Endodermal cell (in vitro differentiated cells): ENCODE measurements around the gene BPIFA3. TPM values are rescaled to one million over a fixed set of nuclear protein-coding genes. Genes with fewer than 3 reads are reported as not detected.
A peak's percentile ranks its signal among the peaks of the same experiment; 100 is the strongest.

Source experiments
- DNase-seq: peaks from one replicate; pipeline ENCODE4 v3.0.0-alpha.2; 2017
- H3K27ac ChIP-seq: 2 replicates; pipeline ENCODE4 v1.5.1; 2013; ENCODE audit warnings: mild to moderate bottlenecking, low read depth, low read length, moderate library complexity
- H3K27me3 ChIP-seq: 2 replicates; pipeline ENCODE4 v1.6.1; 2013; ENCODE audit warnings: mild to moderate bottlenecking, low read length, moderate library complexity; ENCODE audit not compliant: insufficient read depth, control insufficient read depth, poor library complexity, severe bottlenecking
- H3K36me3 ChIP-seq: 2 replicates; pipeline ENCODE4 v1.7.0; 2013; ENCODE audit warnings: mild to moderate bottlenecking, low read length, moderate library complexity; ENCODE audit not compliant: control insufficient read depth, insufficient read depth
- H3K4me1 ChIP-seq: one replicate; pipeline ENCODE4 v1.7.0; 2013; ENCODE audit warnings: low read length; ENCODE audit not compliant: control insufficient read depth, insufficient read depth
- H3K4me3 ChIP-seq: 2 replicates; pipeline ENCODE4 v1.5.1; 2013; ENCODE audit warnings: mild to moderate bottlenecking, low read length, moderate library complexity
- H3K9ac ChIP-seq: 2 replicates; pipeline ENCODE4 v1.6.1; 2013; ENCODE audit warnings: mild to moderate bottlenecking, low read length, moderate library complexity; ENCODE audit not compliant: poor library complexity, severe bottlenecking; ENCODE audit errors: extremely low read depth
- H3K9me3 ChIP-seq: 2 replicates; pipeline ENCODE4 v1.6.1; 2013; ENCODE audit warnings: mild to moderate bottlenecking, low read length, moderate library complexity; ENCODE audit not compliant: control insufficient read depth
- H3K27ac Mint-ChIP-seq: 2 replicates; pipeline ENCODE4 v1.8.0; 2020; ENCODE audit warnings: mixed read lengths
- H3K27me3 Mint-ChIP-seq: 2 replicates; pipeline ENCODE4 v1.8.0; 2021; ENCODE audit warnings: mild to moderate bottlenecking, mixed read lengths; ENCODE audit not compliant: insufficient read depth
- H3K36me3 Mint-ChIP-seq: 2 replicates; pipeline ENCODE4 v1.8.0; 2020; ENCODE audit warnings: low read depth, mixed read lengths
- H3K4me1 Mint-ChIP-seq: 2 replicates; pipeline ENCODE4 v1.8.0; 2020; ENCODE audit warnings: mixed read lengths
- H3K4me3 Mint-ChIP-seq: 2 replicates; pipeline ENCODE4 v1.8.0; 2020; ENCODE audit warnings: mild to moderate bottlenecking, moderate library complexity, mixed read lengths
- H3K9me3 Mint-ChIP-seq: 2 replicates; pipeline ENCODE4 v1.8.0; 2020; ENCODE audit warnings: mild to moderate bottlenecking, mixed read lengths
- CTCF ChIP-seq: fragments of 200-600 bp; sonication (generic); conservative IDR thresholded peaks from 2 replicates; pipeline ENCODE4 v1.5.0; 2021; ENCODE audit warnings: antibody characterized with exemption, mild to moderate bottlenecking
- WGBS, 2 experiments: methylation state at CpG; one replicate each; pipeline versions ENCODE4 v1.1.5 to v1.1.7; 2013; ENCODE audit warnings: missing lambda C conversion rate in 2 of 2, mixed read lengths in 1 of 2; ENCODE audit not compliant: insufficient coverage in 1 of 2, insufficient read length in 1 of 2; 5-methylcytosine and 5-hydroxymethylcytosine counted together
- total RNA-seq, 2 donors: library from RNA; stranded (reverse); fragmentation: NEBNext Ultra II Directional in 1 of 2; extraction: Animal tissue kit (Norgen Biotek cat#: 25700) in 1 of 2; gene quantifications; 2 replicates in 1 of 2; 3 replicates in 1 of 2; pipeline ENCODE4 v1.2.1, GENCODE V29; 2021

BPIFA3 gene
- total RNA-seq, 2 donors from 2014 or later: not detected

GRCh38 chr20:33177866-33178265 is 39.3 kb upstream of the BPIFA3 start:
- Mint-ChIP-seq H3K9me3 (peaks cover under 1% of the 10 kb centered on the region), H3K4me1 (peaks cover 27% of the 10 kb centered on the region), H3K4me3 (no peak overlapping the region), H3K27me3 (peaks cover 43% of the 10 kb centered on the region), H3K36me3 (no peaks in the 10 kb centered on the region), H3K27ac (no peak overlapping the region)
- peaks cover 28% of the 10 kb centered on the region for H3K27me3 ChIP-seq
- no peak overlapping the region for H3K4me3 ChIP-seq
- DNase-seq: no peak
- no peaks in the 10 kb centered on the region for H3K36me3 ChIP-seq
- H3K27ac ChIP-seq: no peak overlapping the region
- WGBS, 2 experiments: 93 to 94% methylated on average over 6 to 9 of the region's 9 CpGs
- H3K4me1 ChIP-seq: peaks cover 4% of the 10 kb centered on the region
- TF ChIP-seq CTCF: no peak
- H3K9me3 ChIP-seq: no peaks in the 10 kb centered on the region
- no peak overlapping the region for H3K9ac ChIP-seq

GRCh38 chr20:33178726-33179125 is 38.4 kb upstream of the BPIFA3 start:
- Histone ChIP-seq H3K36me3 (no peaks in the 10 kb centered on the region), H3K9ac (no peak overlapping the region), H3K4me1 (peaks cover 4% of the 10 kb centered on the region), H3K4me3 (no peak overlapping the region), H3K27ac (no peak overlapping the region), H3K27me3 (peaks cover 24% of the 10 kb centered on the region), H3K9me3 (no peaks in the 10 kb centered on the region)
- peaks cover 27% of the 10 kb centered on the region for H3K4me1 Mint-ChIP-seq
- no peak for TF ChIP-seq CTCF
- no peak overlapping the region for H3K27ac Mint-ChIP-seq
- H3K36me3 Mint-ChIP-seq: no peaks in the 10 kb centered on the region
- no peak overlapping the region for H3K4me3 Mint-ChIP-seq
- peak; percentile 67 for DNase-seq
- H3K9me3 Mint-ChIP-seq: peaks cover 9% of the 10 kb centered on the region
- peaks cover 39% of the 10 kb centered on the region for H3K27me3 Mint-ChIP-seq
- WGBS, 2 experiments: 50 to 75% methylated on average over 5 to 6 of the region's 6 CpGs

GRCh38 chr20:33180169-33180568 is 37.0 kb upstream of the BPIFA3 start:
- 93 to 100% methylated on average over 4 to 5 of the region's 5 CpGs for WGBS, 2 experiments
- Histone ChIP-seq H3K27ac (no peak overlapping the region), H3K9me3 (no peaks in the 10 kb centered on the region), H3K9ac (no peak overlapping the region), H3K27me3 (peaks cover 17% of the 10 kb centered on the region), H3K4me3 (no peak overlapping the region), H3K36me3 (no peaks in the 10 kb centered on the region), H3K4me1 (peaks cover 4% of the 10 kb centered on the region)
- peaks cover 29% of the 10 kb centered on the region for H3K27me3 Mint-ChIP-seq
- H3K9me3 Mint-ChIP-seq: peaks cover 16% of the 10 kb centered on the region
- H3K27ac Mint-ChIP-seq: no peak overlapping the region
- TF ChIP-seq CTCF: no peak
- no peak for DNase-seq
- H3K36me3 Mint-ChIP-seq: no peaks in the 10 kb centered on the region
- no peak overlapping the region for H3K4me3 Mint-ChIP-seq
- H3K4me1 Mint-ChIP-seq: peaks cover 27% of the 10 kb centered on the region
